ENCODE results near the gene LRIT2. TPM values are rescaled to one million over a fixed set of nuclear protein-coding genes. Genes with fewer than 3 reads are reported as not detected.

Gene LRIT2
- total RNA-seq, 4 donors from 2014 or later: not detected

- 64 to 66% methylated on average over 10 to 12 of the region's 12 CpGs for WGBS, 2 donors
- no peak overlapping the region for H3K4me3 ChIP-seq
- H3K27me3 ChIP-seq: no peaks in the 10 kb centered on the region
- H3K4me1 ChIP-seq: no peaks in the 10 kb centered on the region
- no peak for DNase-seq (ENCODE audit: low spot score in 2 of 2)
- H3K9me3 ChIP-seq: no peaks in the 10 kb centered on the region
- no peak overlapping the region for H3K27ac ChIP-seq
- no peaks in the 10 kb centered on the region for H3K36me3 ChIP-seq
- TF ChIP-seq EP300 (IDR thresholded peaks at IDR 0.05) (no peak), CTCF (IDR thresholded peaks at IDR 0.05) (no peak), POLR2A (IDR thresholded peaks at IDR 0.05) (no peak)
These were observed 46.2 kb downstream of the LRIT2 start for GRCh38 chr10:84179059-84179710.

- no peak for TF ChIP-seq POLR2A (IDR thresholded peaks at IDR 0.05)
- TF ChIP-seq CTCF (IDR thresholded peaks at IDR 0.05): no peak
- no peak for TF ChIP-seq EP300 (IDR thresholded peaks at IDR 0.05)
- Histone ChIP-seq H3K4me3 (no peak overlapping the region), H3K36me3 (no peaks in the 10 kb centered on the region), H3K27me3 (no peaks in the 10 kb centered on the region), H3K27ac (no peak overlapping the region), H3K4me1 (no peaks in the 10 kb centered on the region), H3K9me3 (no peaks in the 10 kb centered on the region)
- 90 to 99% methylated on average over 3 of the region's 3 CpGs for WGBS, 2 donors
- no peak for DNase-seq (ENCODE audit: low spot score in 2 of 2)
These were observed 47.2 kb downstream of the LRIT2 start for GRCh38 chr10:84178160-84178609.

- no peaks in the 10 kb centered on the region for H3K36me3 ChIP-seq
- no peaks in the 10 kb centered on the region for H3K9me3 ChIP-seq
- H3K27ac ChIP-seq: no peak overlapping the region
- no peak overlapping the region for H3K4me3 ChIP-seq
- no peaks in the 10 kb centered on the region for H3K4me1 ChIP-seq
- H3K27me3 ChIP-seq: no peaks in the 10 kb centered on the region
- 63 to 75% methylated on average over 7 to 8 of the region's 8 CpGs for WGBS, 2 donors
- DNase-seq (ENCODE audit: low spot score in 2 of 2): no peak
- no peak for TF ChIP-seq CTCF (IDR thresholded peaks at IDR 0.05)
- no peak for TF ChIP-seq EP300 (IDR thresholded peaks at IDR 0.05)
- no peak for TF ChIP-seq POLR2A (IDR thresholded peaks at IDR 0.05)
These were observed 47.7 kb downstream of the LRIT2 start for GRCh38 chr10:84177541-84178141.

GRCh38 chr10:84176836-84177474, 48.4 kb downstream of the LRIT2 start:
- no peaks in the 10 kb centered on the region for H3K9me3 ChIP-seq
- no peaks in the 10 kb centered on the region for H3K36me3 ChIP-seq
- 78 to 84% methylated on average over 4 of the region's 4 CpGs for WGBS, 2 donors
- DNase-seq (ENCODE audit: low spot score in 2 of 2): no peak
- H3K27me3 ChIP-seq: no peaks in the 10 kb centered on the region
- H3K4me1 ChIP-seq: no peaks in the 10 kb centered on the region
- no peak overlapping the region for H3K27ac ChIP-seq
- H3K4me3 ChIP-seq: no peak overlapping the region
- TF ChIP-seq EP300 (IDR thresholded peaks at IDR 0.05) (no peak), CTCF (IDR thresholded peaks at IDR 0.05) (no peak), POLR2A (IDR thresholded peaks at IDR 0.05) (no peak)

- H3K4me3 ChIP-seq: no peak overlapping the region
- TF ChIP-seq POLR2A (IDR thresholded peaks at IDR 0.05) (no peak), CTCF (IDR thresholded peaks at IDR 0.05) (no peak), EP300 (IDR thresholded peaks at IDR 0.05) (no peak)
- WGBS, 2 donors: 74 to 86% methylated on average over 4 of the region's 4 CpGs
- no peaks in the 10 kb centered on the region for H3K36me3 ChIP-seq
- no peaks in the 10 kb centered on the region for H3K27me3 ChIP-seq
- no peaks in the 10 kb centered on the region for H3K9me3 ChIP-seq
- no peak for DNase-seq (ENCODE audit: low spot score in 2 of 2)
- no peak overlapping the region for H3K27ac ChIP-seq
- no peaks in the 10 kb centered on the region for H3K4me1 ChIP-seq
These were observed 49.0 kb downstream of the LRIT2 start for GRCh38 chr10:84176351-84176750.
